Activated CD4-positive, CD25-positive, alpha-beta regulatory T cell treated with anti-CD3 and anti-CD28 coated beads, Interleukin-2, amount 50 U/mL, for 24 hours (primary cell): ENCODE data around the gene POLE.
A peak's percentile ranks its signal among the peaks of the same experiment; 100 is the strongest.

Experiments
- ATAC-seq, 2 donors: fragments of 150-1000 bp; cut with Tn5 transposase; one replicate each; pipeline ENCODE4 v1.10.0; 2021; ENCODE audit warnings: mild to moderate bottlenecking in 1 of 2, moderate library complexity in 1 of 2

The POLE gene

GRCh38 chr12:132624910-132625630 is 62.1 kb downstream of the POLE start:
- ATAC-seq, result no peak

DNA sequence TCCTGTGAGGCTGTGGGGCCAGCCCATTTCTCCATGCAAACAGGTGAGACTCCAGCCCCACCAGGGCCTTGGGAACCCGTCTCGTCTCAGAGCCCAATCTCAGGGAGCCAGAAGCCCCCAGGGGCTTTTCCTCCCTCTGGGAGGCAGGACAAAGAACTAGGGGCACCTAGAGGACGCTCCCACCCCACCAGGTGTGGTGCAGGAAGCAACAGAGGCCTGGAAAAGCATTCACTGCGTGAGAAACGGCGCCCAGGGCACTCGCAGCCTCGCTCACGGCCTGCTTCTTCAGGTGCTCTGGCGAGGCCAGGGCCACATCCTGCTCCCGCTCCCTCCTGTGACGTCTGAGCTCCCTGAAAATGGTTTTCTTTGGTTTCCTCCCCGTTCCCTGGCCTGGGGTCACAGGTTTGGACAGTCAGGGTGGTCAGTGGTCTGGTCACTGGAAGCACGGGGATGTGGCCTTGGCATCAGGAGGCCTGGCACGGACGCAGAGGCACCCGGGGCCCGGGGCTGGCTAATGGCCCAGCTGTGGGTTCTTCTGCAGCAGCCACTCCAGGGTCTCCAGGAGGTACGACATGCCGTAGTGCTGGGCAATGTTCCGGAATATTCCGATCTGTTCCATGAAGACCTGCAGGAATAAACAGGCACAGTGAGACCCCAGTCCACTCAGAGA is 62.8 kb downstream of the POLE start:
- ATAC-seq, result no peak

DNA sequence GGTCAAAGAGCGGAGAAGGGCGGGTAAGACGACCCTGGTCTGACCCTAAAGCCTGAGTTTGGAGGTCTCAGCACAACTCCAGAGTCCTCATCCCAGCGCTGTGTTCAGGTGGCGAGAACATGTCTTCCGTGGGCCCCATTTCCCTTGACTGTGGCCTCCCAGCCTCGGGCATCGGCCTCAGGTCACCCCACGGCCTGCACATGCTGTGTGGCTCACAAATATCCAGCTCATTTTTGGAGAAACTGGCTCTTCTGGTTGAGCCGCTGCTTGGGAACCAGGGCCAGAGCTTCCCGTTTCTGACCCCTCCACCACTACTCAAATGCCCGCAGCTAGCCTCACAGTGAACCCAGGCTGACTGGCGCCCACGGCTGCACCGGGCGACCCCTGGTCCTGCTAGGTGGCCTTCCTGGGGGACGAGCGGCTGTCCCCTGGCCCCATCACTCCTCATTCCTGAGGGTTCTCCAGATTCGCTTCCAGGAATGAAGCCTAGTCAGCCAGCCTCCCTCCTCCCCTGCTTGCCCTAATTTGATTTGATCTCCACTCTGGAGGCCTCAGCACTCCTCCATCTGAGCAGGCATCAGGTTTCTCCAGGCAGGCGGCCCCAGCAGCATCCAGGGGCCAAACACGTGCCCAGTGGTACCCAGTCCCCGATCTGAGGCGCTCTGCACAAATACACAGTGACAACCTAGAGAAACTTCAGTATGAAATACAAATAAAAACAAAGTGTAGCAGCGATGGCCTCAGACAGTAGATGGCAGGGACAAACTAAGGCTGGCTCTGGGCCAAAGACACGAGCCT is 63.9 kb downstream of the POLE start:
- ATAC-seq, result no peak

DNA sequence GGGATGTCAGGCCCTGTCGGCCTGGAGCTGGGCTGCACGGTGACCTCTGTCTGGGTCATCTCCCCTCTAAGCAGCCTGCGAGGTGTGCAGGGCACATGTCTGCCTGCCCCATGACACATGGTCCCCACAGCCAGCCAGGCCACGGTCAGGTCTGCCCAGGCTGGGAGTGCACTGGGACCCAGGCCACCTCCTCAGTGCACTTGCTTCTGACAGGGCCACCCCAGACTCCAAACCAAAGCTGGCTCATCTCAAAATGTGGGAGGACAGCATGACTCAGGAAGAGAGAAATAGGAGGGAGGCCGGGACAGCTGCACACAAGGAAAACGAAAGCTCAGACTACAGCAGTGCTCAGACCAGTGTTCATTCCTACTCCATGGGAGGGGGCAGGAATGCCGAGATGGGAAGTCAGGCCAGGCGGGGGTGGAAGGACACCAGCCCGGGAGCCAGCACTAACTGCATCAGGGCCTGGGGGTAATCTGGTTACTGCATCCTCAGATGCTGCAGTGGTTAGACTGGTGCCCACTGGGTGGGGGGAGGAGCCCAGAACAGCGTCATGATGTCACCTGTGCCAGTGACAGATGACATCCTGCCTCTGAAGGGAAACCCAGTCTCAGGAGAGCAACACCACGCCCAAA is 64.6 kb downstream of the POLE start:
- ATAC-seq, result no peak

GRCh38 chr12:132621657-132622435 is 65.3 kb downstream of the POLE start:
- ATAC-seq, result no peak

DNA sequence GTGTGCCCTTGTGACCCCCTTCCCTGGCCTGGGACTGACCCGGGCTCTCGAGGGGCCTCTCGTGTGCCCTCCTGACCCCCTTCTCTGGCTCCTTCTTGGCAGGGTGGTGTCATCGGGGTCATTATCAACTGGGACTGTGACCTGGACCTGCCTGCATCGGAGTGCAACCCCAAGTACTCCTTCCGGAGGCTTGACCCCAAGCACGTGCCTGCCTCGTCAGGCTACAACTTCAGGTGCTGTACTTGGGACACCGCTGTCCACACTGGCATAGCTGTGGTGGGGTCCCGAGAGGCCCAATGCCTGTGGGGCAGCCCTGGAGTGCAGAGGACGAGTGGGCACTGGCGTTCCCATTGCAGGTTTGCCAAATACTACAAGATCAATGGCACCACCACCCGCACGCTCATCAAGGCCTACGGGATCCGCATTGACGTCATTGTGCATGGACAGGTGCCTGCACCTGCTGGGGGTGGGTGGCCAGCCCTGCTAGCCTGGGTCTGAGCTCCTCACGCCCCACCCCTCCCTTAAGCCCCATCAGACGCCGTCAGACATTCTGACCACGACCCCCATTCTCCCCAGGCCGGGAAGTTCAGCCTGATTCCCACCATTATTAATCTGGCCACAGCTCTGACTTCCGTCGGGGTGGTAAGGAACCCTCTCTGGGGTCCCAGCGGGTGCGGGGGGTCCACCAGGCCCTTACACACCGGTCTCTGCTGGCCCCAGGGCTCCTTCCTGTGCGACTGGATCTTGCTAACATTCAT is 66.1 kb downstream of the POLE start:
- ATAC-seq, result no peak

- peak in 1 of 2 donors; percentile 14 for ATAC-seq
These were observed 66.8 kb downstream of the POLE start for GRCh38 chr12:132620113-132620898.

DNA sequence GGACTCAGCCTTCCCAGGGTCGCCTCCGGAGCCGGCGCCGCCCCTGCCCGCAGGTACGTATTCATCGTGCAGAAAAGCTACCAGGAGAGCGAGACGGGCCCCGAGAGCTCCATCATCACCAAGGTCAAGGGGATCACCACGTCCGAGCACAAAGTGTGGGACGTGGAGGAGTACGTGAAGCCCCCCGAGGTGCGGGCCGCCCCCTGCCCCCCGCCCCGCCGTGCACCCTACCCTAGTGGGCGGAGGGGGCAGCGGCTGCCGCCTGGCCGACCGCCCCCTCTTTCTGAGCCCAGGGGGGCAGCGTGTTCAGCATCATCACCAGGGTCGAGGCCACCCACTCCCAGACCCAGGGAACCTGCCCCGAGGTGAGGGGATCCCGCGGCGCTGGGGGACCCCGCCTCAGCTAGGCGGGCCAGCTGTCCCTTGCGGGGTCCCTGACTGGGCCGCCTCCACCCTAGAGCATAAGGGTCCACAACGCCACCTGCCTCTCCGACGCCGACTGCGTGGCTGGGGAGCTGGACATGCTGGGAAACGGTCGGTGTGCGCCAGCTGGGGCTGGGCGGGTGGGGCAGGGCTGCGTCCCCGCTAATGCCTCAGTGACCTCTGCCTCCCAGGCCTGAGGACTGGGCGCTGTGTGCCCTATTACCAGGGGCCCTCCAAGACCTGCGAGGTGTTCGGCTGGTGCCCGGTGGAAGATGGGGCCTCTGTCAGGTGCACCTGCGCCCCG is 67.6 kb downstream of the POLE start:
- no peak for ATAC-seq

- no peak for ATAC-seq
These were observed 68.1 kb downstream of the POLE start for GRCh38 chr12:132619071-132619385.

- ATAC-seq, result no peak
These were observed 68.5 kb downstream of the POLE start, which contains the start of gene P2RX2 for GRCh38 chr12:132618683-132619043. Gene P2RX2 (plus strand): TSS chr12:132618776. CDS start chr12:132618817, 41 bp downstream.

- ATAC-seq, result no peak
These were observed 69.1 kb downstream of the POLE start for GRCh38 chr12:132617822-132618682.

DNA sequence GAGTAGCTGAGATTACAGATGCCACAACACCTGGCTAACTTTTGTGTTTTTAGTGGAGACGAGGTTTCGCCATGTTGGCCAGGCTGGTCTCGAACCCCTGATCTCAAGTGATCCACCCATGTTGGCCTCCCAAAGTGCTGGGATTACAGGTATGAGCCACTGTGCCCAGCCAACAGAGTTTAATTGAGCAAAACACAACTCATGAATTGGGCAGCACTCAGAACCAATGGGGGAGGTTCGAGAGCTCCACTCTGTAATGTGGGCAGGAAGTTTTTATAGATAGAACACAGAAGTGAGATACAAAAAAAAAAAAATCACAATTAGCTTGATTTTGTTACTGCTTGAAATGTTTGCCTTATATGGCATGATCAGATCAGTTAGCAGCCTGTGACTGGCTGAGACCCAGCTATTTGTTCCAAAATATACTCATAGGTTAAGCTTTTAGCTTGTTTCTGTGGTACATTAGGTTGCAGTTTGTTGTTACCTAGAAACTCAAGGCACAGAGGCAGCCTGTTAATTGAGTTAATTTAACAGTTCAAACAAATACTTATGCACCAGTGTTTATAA is 69.9 kb downstream of the POLE start:
- ATAC-seq, result no peak

GRCh38 chr12:132615579-132616038 is 71.5 kb downstream of the POLE start:
- ATAC-seq, result no peak

GRCh38 chr12:132614861-132615578 is 72.1 kb downstream of the POLE start:
- ATAC-seq, result peak; percentile 82 to 88

DNA sequence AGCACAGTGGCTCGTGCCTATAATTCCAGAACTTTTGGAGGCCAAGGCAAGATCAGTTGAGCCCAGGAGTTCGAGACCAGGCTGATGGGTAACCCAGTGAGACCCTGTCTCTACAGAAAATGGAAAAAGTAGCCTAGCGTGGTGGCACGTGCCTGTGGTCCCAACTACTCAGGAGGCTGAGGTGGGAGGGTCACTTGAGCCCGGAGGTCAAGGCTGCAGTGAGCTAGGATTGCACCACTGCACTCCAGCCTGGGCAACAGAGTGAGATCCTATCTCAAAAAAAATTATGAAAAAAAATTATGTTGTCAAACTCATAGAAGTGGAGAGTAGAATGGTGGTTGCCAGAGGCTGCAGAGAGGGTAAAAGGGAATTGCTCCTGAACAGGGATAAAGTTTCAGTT is 73.1 kb downstream of the POLE start:
- ATAC-seq, result no peak

GRCh38 chr12:132611620-132612019 is 75.5 kb downstream of the POLE start:
- ATAC-seq, result no peak

GRCh38 chr12:132610866-132611602 is 76.1 kb downstream of the POLE start:
- ATAC-seq, result no peak
